HG03378 (cell line): ENCODE results near the gene CALN1.
"Not testable (repeated sequence)": the region's sequence is repeated elsewhere in the genome, so short reads cannot be mapped to it uniquely, and the experiment has no call there.

ENCODE experiments used
- ATAC-seq: cut with Tn5 transposase; IDR thresholded peaks from one replicate; pipeline ENCODE4 v1.9.1; 2021; ENCODE audit warnings: mild to moderate bottlenecking, moderate library complexity; ENCODE audit not compliant: unreplicated experiment

The CALN1 gene

DNA sequence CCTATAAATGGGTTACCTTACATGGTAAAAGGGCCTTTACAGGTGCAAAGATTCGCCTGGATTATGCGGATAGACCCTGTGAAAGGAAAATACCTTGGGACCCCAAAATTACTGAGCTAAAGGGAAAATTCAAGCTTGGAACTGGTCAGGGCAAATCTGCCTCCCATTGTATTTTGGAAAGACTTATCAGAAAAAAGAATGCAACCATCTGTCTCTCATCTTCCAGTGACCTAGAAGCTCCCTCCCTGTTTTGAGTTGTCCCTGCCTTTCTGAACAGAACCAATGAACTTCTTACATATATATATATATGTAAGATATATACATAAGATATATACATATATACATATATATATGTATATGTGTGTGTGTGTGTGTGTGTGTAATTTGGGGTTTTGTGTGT lies 583.8 kb downstream of the CALN1 start:
- ATAC-seq: no peak

DNA sequence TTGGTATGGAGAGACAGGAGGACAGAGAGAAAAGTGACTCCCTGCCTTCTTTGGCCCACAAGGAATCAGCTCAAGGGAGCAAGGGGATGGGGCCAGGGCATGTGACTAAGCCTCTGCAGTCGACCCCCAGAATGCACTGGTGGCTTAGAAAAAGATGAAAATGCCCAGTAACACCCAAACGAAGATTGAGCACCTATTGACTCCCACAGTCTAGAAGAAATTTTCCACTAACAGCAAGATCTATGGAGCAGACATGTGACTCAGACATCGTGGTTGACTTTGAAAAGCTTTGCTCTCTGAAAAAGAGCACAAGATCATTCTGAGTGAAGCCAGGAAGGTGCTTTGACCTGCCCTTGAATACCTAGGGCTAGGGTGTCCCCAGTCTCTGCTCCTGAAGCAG lies 586.0 kb downstream of the CALN1 start:
- ATAC-seq: no peak

DNA sequence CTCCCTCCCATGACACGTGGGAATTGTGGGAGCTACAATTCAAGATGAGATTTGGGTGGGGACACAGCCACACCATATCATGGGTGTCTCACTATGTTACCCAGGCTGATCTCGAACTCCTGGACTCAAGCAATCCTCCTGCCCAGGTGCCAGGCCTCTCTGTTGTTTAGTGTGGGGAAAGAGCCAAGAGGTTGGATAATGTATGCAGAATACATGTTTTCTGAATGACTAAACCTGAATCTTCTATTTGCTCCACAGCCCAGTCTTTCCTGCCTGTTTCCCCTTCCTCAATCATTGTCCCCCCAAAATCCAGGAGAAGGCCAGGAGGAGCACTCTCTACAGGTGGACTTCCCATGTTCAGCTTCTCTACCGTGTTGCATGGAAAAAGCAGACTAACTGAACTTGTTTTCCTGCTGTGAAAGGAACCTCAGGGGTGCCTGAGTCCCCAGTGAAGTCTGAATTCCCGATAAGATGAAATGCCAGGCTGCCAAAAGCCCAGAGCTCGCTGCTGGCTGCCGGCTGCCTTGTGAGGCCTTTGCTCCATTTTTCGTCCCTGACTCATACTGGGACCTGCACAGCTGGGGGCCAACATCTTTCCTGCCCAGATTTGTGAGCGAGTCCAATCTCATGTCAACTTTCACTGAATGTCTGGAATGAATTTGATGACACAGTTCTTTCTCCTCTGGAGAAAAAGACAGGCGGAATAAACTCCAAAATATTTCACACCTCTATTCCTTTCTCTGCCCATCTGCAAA lies 588.0 kb downstream of the CALN1 start:
- no peak for ATAC-seq

- ATAC-seq: not testable (repeated sequence)
Observed at GRCh38 chr7:71822406-71822805, 589.7 kb downstream of the CALN1 start.

- ATAC-seq: no peak
Observed at GRCh38 chr7:71817916-71818315, 594.2 kb downstream of the CALN1 start.

GRCh38 chr7:71808115-71808514 lies 604.0 kb downstream of the CALN1 start:
- no peak for ATAC-seq

DNA sequence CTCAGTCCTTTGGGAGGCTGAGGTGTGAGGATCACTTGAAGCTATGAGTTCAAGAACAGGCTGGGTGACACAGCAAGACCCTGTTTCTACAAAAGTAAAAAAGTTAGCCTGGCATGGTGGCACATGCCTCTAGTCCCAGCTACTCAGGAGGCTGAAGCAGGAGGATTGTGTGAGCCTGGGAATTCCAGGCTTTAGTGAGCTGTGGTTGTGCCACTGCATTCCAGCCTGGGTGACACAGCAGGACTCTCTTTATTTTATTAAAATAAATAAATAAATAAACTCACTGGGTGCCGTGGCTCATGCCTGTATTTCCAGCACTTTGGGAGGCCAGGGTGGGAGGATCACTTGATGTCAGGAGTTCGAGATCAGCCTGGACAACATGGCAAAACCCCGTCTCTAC lies 607.9 kb downstream of the CALN1 start:
- no peak for ATAC-seq

GRCh38 chr7:71801976-71802375 lies 610.2 kb downstream of the CALN1 start:
- no peak for ATAC-seq

DNA sequence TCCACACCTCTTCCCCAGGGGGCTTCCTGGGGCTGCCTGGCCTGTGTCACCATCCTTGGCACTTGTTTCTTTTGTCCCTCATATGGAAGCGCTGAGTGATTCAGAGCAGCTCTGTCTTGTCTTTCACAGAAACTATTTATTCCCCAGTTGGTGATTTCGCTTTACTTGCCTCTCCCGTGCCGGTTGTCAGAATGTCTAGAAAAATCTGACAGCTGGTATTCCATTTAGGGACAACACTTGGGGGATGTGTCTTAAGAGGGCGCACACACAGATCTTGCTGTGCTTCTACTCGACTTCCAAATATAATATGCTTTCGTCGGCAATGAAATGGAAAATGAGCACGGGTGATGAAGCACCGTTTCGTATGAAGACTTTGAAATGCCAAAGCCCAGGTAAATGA lies 611.8 kb downstream of the CALN1 start:
- ATAC-seq: no peak

DNA sequence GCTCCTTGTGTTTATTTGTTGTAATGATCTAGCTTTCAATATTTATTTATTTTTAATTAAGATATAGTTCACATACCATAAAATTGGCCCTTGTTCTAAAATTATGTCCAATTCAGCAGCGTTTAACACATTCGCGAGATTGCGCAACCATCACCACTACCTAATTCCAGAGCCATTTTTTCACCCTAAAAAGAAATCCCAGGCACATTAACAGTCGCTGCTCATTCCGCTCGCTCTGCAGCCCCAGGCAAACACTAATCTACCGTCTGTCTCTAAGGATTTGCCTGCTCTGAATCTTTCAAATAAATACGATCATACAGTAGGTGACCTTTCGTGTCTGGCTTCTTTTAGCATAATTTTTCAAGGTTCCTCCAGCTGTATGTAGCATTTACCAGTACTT lies 616.7 kb downstream of the CALN1 start:
- no peak for ATAC-seq

DNA sequence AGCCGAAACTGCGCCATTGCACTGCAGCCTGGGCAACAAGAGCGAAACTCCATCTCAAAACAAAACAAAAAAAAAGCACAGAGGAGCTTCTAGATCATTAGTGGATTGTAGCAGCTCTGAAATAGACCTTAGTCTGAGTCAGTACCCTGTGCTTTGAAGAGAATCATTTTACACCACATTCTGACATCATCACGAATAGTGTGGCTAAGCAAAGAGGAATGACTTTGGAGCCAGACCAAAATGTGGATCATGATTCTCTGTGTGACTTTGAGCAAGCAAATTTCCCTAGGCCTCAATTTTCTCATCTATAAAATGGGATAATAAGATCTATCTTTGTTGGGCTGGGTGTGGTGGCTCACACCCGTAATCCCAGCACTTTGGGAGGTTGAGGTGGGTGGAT lies 618.9 kb downstream of the CALN1 start:
- no peak for ATAC-seq

- ATAC-seq: no peak
Observed at GRCh38 chr7:71787513-71787912, 624.6 kb downstream of the CALN1 start.

- no peak for ATAC-seq
Observed at GRCh38 chr7:71785216-71785615, 626.9 kb downstream of the CALN1 start.

- ATAC-seq: no peak
Observed at GRCh38 chr7:71784781-71785180, 627.4 kb downstream of the CALN1 start.

GRCh38 chr7:71784180-71784579 lies 628.0 kb downstream of the CALN1 start:
- ATAC-seq: no peak

DNA sequence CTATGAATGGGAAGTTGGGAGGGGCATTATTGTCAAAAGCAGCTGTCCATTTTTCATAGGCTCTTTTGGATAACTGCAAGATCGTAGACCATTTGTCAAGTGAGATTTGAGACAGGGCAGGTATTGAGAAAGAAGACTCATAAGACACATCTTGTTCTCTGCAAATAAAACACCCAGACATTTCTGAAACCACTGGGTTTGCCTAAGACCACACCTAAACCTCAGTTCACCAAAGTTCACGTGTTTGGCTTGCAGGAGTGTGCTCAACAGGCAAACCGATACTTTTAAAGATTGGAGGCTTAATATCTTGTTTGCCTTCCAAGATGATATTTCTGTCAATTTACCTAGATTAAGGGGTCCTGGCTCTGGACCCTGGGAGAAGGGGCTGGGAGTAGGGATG lies 628.4 kb downstream of the CALN1 start:
- ATAC-seq: no peak

GRCh38 chr7:71782051-71782450 lies 630.1 kb downstream of the CALN1 start:
- no peak for ATAC-seq

GRCh38 chr7:71780282-71780681 lies 631.9 kb downstream of the CALN1 start:
- ATAC-seq: no peak

GRCh38 chr7:71777278-71777677 lies 634.9 kb downstream of the CALN1 start:
- no peak for ATAC-seq

DNA sequence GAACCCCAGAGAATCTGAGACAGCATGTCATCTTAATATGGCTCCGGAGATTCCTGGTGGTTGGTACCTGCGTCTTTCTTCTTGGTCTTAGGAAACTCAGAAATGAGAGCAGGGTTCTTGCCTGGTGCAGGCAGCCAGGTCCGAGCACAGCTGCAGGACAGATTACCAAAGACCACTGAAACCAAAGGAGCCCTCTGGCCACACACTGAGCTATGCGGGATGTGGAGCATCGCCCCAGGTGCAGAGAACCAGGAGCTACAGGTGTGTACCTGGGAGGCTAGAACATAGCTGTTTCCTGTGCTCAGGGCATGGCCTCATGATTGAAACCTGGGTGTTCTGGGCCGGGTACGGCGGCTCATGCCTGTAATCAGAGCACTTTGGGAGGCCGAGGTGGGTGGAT lies 635.4 kb downstream of the CALN1 start:
- ATAC-seq: no peak

GRCh38 chr7:71775648-71776047 lies 636.5 kb downstream of the CALN1 start:
- no peak for ATAC-seq

DNA sequence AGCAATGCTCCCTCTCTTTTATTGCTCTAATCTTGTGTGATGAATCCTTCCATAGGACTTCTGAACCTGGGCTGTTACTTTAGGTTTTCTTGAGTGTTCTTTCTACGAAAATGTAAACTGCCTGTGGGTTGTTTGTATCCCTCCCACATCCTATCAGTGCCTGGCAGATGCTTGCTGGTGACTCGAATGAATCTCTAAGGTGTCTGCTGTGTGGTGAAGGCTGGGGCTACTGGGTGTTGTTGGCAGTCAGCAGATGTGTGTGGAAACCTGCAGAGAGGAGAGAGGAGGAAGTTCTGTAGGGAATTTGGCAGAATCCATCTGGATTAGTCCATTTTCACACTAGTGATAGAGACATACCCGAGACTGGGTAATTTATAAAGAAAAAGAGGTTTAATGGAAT lies 639.4 kb downstream of the CALN1 start:
- ATAC-seq: no peak

- ATAC-seq: no peak
Observed at GRCh38 chr7:71770269-71770907, 641.8 kb downstream of the CALN1 start.
